Vagina (tissue), 2 donors: ENCODE data around the gene HOOK2. TPM values are rescaled to one million over a fixed set of nuclear protein-coding genes. Genes with fewer than 3 reads are reported as not detected.

Experiments
- DNase-seq, 2 donors: peaks; one replicate each; pipeline ENCODE4 v3.0.0-alpha.2; 2017; ENCODE audit errors: extremely low spot score in 2 of 2
- H3K27ac ChIP-seq: fragments of 200-600 bp; sonication (generic); one replicate; pipeline ENCODE4 v1.5.1; 2019
- H3K27me3 ChIP-seq: fragments of 200-600 bp; sonication (generic); one replicate; pipeline ENCODE4 v1.5.1; 2019
- H3K36me3 ChIP-seq, 2 donors: fragments of 200-600 bp; sonication (generic); one replicate each; pipeline ENCODE4 v1.5.1; 2017 to 2019
- H3K4me1 ChIP-seq: fragments of 200-600 bp; sonication (generic); one replicate; pipeline ENCODE4 v1.5.1; 2019
- H3K4me3 ChIP-seq, 2 donors: fragments of 200-600 bp; sonication (generic); 1 replicate in 1 of 2; 2 replicates in 1 of 2; pipeline ENCODE4 v1.5.1; 2016 to 2019
- H3K9me3 ChIP-seq: fragments of 200-600 bp; sonication (generic); one replicate; pipeline ENCODE4 v1.5.1; 2019
- POLR2A ChIP-seq, 2 donors: fragments of 450-650 bp; IDR thresholded peaks; one replicate each; pipeline ENCODE4 v1.6.1; 2017; ENCODE audit warnings: antibody characterized with exemption in 2 of 2, mild to moderate bottlenecking in 2 of 2, moderate library complexity in 2 of 2
- POLR2AphosphoS5 ChIP-seq, 2 donors: sonication (generic); formaldehyde crosslinking; IDR thresholded peaks; one replicate each; pipeline ENCODE4 v1.9.0; 2017; ENCODE audit warnings: antibody characterized with exemption in 2 of 2, mild to moderate bottlenecking in 2 of 2, low read depth in 1 of 2; ENCODE audit not compliant: insufficient read depth in 1 of 2
- intact Hi-C: fragments of 100-400 bp; cut with DNase I; formaldehyde crosslinking; loops from one replicate; pipeline ENCODE4 v1.15.1; 2023
- total RNA-seq: library from RNA; depleted of rRNA; stranded (reverse); fragments of >200 nt; gene quantifications from one replicate; pipeline ENCODE4 v1.2.3, GENCODE V29; 2016
- TF ChIP-seq, protein P1 (sequence below), 3 experiments: fragments of 450-650 bp in 2 of 3; fragments of 200-600 bp in 1 of 3; sonication (generic) in 1 of 3; IDR thresholded peaks; one replicate each; pipeline ENCODE4 v1.5.1; 2017 to 2019; ENCODE audit warnings: antibody characterized with exemption in 3 of 3, mild to moderate bottlenecking in 2 of 3, moderate library complexity in 2 of 3

The HOOK2 gene
- total RNA-seq, 1 donor from 2014 or later, result 65.6 TPM

GRCh38 chr19:12789904-12790619 is 14.7 kb upstream of the HOOK2 start:
- Histone ChIP-seq H3K4me3 (peak overlapping the region; percentile 85 to 96), H3K27me3 (no peaks in the 10 kb centered on the region), H3K9me3 (no peaks in the 10 kb centered on the region), H3K36me3 (no peaks in the 10 kb centered on the region), H3K4me1 (peaks cover 55% of the 10 kb centered on the region), H3K27ac (peak overlapping the region; percentile 97)
- intact Hi-C loops, result no loop called here
- DNase-seq, result peak in 1 of 2 donors; percentile 98
- peak in 1 of 2 donors; percentile 96 for TF ChIP-seq POLR2A (IDR thresholded peaks at IDR 0.05)
- TF ChIP-seq, protein P1, sequence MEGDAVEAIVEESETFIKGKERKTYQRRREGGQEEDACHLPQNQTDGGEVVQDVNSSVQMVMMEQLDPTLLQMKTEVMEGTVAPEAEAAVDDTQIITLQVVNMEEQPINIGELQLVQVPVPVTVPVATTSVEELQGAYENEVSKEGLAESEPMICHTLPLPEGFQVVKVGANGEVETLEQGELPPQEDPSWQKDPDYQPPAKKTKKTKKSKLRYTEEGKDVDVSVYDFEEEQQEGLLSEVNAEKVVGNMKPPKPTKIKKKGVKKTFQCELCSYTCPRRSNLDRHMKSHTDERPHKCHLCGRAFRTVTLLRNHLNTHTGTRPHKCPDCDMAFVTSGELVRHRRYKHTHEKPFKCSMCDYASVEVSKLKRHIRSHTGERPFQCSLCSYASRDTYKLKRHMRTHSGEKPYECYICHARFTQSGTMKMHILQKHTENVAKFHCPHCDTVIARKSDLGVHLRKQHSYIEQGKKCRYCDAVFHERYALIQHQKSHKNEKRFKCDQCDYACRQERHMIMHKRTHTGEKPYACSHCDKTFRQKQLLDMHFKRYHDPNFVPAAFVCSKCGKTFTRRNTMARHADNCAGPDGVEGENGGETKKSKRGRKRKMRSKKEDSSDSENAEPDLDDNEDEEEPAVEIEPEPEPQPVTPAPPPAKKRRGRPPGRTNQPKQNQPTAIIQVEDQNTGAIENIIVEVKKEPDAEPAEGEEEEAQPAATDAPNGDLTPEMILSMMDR (IDR thresholded peaks at IDR 0.05), result no peak
- peak; percentile 90 to 99 for TF ChIP-seq POLR2AphosphoS5 (IDR thresholded peaks at IDR 0.05; ENCODE audit: insufficient read depth in 1 of 2, low read depth in 1 of 2)

DNA sequence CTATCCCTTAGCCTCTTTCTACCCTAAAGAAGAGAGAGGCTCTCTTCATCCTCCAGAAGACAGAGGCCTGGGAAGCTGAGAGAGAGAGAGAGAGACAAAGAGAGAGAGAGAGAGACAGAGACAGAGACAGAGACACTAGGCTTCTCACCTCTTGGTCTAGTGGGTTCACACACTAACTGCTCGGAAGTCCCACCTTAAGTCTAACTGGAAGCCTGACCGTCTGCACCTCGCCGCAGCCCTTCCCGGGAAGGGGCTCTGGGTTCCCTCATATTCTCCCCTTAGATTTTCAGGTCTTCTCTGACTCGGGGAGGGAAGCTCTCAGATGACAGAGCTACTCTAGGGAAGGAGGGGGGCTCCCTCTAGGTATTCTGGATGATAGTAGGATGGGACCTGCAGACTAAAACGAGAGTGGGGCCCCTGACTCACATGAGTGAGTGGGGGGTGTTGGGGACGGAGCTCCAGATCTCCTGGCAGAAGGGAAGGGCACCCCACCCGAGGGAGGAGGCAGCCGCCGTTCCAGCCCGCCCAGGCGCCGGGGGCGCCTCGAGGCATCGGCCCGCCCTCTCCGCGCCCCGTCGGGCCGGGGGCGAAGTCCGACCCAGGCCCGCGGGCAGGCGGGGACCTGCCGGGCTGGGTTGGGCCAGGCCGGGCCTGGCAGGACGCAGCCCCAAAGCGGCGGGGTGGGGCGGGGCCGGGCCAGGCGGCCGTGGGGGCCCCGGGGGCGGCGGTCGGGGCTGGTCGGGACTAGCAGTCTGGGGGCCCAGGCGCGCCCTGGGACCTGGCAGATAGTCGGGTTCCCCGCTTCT is 13.9 kb upstream of the HOOK2 start:
- H3K36me3 ChIP-seq, result no peaks in the 10 kb centered on the region
- no peak for DNase-seq
- intact Hi-C loops, result no loop called here
- TF ChIP-seq POLR2A (IDR thresholded peaks at IDR 0.05), result no peak
- TF ChIP-seq, protein P1 (IDR thresholded peaks at IDR 0.05), result no peak
- no peak for TF ChIP-seq POLR2AphosphoS5 (IDR thresholded peaks at IDR 0.05; ENCODE audit: insufficient read depth in 1 of 2, low read depth in 1 of 2)
- no peaks in the 10 kb centered on the region for H3K9me3 ChIP-seq
- peak overlapping the region; percentile 85 to 96 for H3K4me3 ChIP-seq
- no peaks in the 10 kb centered on the region for H3K27me3 ChIP-seq
- H3K4me1 ChIP-seq, result peaks cover 58% of the 10 kb centered on the region
- peak overlapping the region; percentile 97 for H3K27ac ChIP-seq

GRCh38 chr19:12788682-12789097 is 13.3 kb upstream of the HOOK2 start:
- Histone ChIP-seq H3K27ac (peak overlapping the region; percentile 97), H3K4me3 (peak overlapping the region; percentile 85 to 96), H3K27me3 (no peaks in the 10 kb centered on the region), H3K9me3 (no peaks in the 10 kb centered on the region), H3K36me3 (no peaks in the 10 kb centered on the region), H3K4me1 (peaks cover 58% of the 10 kb centered on the region)
- no peak for DNase-seq
- intact Hi-C loops, result no loop called here
- TF ChIP-seq POLR2AphosphoS5 (IDR thresholded peaks at IDR 0.05; ENCODE audit: insufficient read depth in 1 of 2, low read depth in 1 of 2), result peak; percentile 14 to 56
- TF ChIP-seq, protein P1 (IDR thresholded peaks at IDR 0.05), result no peak
- no peak for TF ChIP-seq POLR2A (IDR thresholded peaks at IDR 0.05)

GRCh38 chr19:12788042-12788681 is 12.8 kb upstream of the HOOK2 start:
- peaks cover 63% of the 10 kb centered on the region for H3K4me1 ChIP-seq
- TF ChIP-seq POLR2AphosphoS5 (IDR thresholded peaks at IDR 0.05; ENCODE audit: insufficient read depth in 1 of 2, low read depth in 1 of 2) (no peak), POLR2A (IDR thresholded peaks at IDR 0.05) (no peak)
- TF ChIP-seq, protein P1 (IDR thresholded peaks at IDR 0.05), result no peak
- H3K36me3 ChIP-seq, result no peaks in the 10 kb centered on the region
- intact Hi-C loops, result no loop called here
- no peak for DNase-seq
- peak overlapping the region; percentile 85 to 96 for H3K4me3 ChIP-seq
- no peaks in the 10 kb centered on the region for H3K9me3 ChIP-seq
- H3K27ac ChIP-seq, result peak overlapping the region; percentile 97
- H3K27me3 ChIP-seq, result no peaks in the 10 kb centered on the region
